HG02759 (cell line): ENCODE results near the gene PCIF1.

ENCODE experiments used
- ATAC-seq: cut with Tn5 transposase; IDR thresholded peaks from one replicate; pipeline ENCODE4 v1.9.1; 2021; ENCODE audit warnings: mild to moderate bottlenecking, moderate library complexity; ENCODE audit not compliant: unreplicated experiment

PCIF1 gene

GRCh38 chr20:45904583-45905504, 29.6 kb upstream of the PCIF1 start:
- ATAC-seq, result no peak

GRCh38 chr20:45905505-45906079, 28.9 kb upstream of the PCIF1 start:
- ATAC-seq, result no peak

- no peak for ATAC-seq
Measured at GRCh38 chr20:45907219-45907948, 27.1 kb upstream of the PCIF1 start.

DNA sequence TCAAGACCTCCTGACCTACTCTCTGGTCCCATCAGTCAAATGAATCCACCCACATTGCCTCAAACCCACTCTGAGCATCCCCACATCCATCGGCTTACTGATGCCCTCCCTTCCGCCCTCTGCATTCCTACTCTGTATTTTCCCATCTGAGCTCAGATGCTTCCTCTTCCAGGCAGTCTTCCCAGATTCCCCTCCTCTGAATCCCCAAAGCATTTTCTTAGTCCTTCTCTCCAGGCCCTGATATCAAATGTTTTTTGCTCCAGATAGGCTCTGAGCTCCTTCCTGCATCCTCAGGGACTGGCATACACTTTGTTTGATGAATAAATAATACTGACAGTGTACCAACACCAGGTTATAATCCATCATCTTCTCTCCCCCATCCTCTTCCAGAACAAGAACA, 26.4 kb upstream of the PCIF1 start:
- no peak for ATAC-seq

DNA sequence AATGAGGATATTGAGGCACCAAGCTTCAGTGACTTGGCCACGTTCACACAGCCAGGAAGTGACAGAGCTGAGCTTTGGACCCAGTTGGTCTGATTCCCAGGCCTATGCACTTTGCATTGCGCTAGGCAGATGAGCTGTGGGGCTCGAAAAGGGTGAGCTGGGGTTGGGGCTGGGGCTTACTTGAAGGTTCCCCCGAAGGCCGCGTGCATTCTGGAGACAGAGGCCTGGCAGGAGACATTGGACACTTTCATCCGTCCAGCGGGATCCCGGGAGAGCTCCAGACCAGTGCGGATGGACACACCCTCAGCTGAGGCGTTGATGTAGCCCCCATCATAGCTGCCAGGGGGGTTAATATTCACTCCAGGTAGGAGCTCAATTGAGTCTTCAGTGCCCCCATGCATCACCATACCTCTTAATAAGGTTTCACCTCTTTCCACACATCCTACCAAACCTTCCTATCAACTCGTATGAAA, 25.1 kb upstream of the PCIF1 start:
- ATAC-seq, result no peak

DNA sequence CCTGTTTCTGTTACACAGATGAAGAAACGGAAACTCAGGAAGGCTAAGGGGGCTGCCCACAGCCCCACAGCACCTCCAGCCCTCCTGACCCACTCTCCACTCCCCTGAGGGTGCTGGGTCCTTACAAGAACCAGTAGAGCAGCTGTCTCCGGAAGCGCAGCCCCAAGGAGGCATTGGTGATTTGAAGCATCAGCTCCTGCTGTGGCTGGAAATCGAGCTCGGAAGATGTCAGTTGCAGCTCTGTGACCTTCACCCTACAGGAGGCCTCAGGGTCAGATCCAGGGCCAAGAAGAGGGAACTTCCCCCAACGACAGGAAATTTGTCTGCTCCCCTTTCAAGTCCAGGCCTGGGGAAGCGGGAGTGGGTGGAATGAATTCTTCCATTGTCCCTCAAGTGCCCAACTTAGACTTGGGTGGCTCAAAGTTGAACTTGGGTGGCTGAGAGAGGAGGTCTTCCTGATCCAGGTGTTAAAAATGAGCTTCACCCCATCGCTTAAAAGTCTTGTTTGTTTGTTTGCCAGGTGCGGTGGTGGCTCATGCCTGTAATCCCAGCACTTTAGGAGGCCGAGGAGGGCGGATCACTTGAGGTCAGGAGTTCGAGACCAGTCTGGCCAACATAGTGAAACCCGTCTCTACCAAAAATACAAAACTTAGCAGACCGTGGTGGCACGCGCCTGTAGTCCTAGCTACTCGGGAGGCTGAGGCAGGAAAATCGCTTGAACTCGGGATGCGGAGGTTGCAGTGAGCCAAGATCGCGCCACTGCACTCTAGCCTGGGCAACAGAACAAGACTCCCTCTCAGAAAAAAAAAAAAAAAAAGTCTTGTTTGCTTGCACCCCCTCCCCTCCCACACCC, 24.4 kb upstream of the PCIF1 start:
- ATAC-seq, result no peak

GRCh38 chr20:45910670-45911485, 23.6 kb upstream of the PCIF1 start:
- ATAC-seq, result peak; percentile 89

- ATAC-seq, result no peak
Measured at GRCh38 chr20:45911486-45912343, 22.8 kb upstream of the PCIF1 start, which contains the start of gene PLTP. TSS of gene PLTP (minus strand) at chr20:45912155. CDS start at chr20:45911452, 703 bp downstream.

DNA sequence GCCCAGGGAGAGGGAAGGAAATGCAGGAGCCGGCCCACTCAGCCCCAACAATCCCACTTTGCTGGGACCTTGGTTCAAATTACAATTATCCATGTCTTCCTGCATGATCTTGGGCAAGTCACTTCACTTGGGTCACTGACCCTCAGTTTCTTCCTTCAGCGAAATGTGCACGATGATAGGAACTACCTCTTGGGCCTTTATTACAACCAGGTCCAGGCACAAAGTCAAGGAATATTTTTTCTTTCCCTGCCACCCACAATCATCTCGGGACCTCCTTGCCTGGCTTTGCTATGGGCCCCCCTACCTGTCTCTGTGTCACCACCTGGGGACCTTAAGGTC, 22.2 kb upstream of the PCIF1 start:
- ATAC-seq, result no peak

- no peak for ATAC-seq
Measured at GRCh38 chr20:45913116-45913515, 21.4 kb upstream of the PCIF1 start.

GRCh38 chr20:45917790-45918141, 16.7 kb upstream of the PCIF1 start:
- ATAC-seq, result no peak

GRCh38 chr20:45918182-45918737, 16.2 kb upstream of the PCIF1 start:
- no peak for ATAC-seq

GRCh38 chr20:45918779-45919537, 15.5 kb upstream of the PCIF1 start:
- ATAC-seq, result no peak

DNA sequence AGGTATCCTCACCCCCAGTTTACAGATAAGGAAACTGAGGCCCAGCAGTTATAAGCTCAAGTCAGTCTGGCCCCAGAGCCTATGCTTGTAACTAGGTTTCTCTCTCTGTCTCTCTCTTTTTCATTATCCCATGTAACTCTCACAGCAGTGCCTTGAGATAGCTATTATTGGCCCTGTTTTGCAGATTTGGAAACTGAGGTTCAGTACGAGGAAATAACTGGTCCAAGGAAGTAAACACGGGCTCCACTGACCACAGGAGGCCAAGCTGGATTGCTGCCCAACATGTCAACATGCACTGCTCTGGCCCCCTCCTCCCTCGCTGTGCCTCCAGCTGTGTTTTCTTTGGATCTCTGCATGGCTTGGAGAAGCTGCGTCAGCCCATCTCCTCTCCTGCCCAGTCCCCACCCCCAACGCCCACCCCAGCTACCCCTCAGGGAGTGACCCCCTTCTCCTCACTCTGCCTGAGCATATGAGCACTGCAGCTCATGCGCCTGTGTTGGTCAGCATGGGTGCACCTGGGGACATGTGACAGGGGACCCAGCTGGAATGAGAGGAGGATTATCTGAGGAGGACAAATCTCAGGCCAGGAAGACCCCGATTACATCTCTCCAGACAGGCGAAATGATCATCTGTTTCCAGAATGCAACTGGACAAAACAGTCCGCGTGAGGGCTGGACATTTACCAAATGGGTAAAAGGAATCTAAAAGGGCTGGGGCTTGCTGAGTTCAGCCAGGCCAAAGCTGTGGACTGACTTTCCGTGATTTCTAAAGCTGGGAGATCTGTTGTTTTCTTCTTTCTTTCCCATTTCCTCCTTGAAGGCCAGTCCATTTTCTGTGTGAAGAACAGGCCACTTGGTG, 14.7 kb upstream of the PCIF1 start:
- no peak for ATAC-seq

- no peak for ATAC-seq
Measured at GRCh38 chr20:45920462-45921336, 13.8 kb upstream of the PCIF1 start.
